ENCODE measurements around the gene ZNF302.

ZNF302 gene

DNA sequence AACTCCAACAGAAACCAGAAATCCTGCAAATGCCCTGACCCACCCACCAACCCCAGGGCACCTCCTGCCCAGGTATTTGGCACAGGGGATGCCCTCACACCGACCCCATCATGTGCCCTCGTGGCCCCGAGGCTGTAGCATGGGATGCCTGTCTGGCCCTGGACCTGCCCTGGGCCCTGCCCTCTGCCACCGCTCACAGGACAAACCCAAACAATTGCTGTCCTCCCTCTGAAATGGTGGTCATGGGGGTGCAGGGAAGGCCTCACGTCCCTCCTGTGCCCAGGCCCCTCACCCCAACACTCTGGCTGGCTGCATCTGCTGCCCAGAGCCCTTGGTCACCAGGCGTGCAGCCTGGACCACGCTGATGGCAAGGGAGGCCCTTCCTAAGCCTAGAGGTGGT lies 54.5 kb downstream of the ZNF302 start:
- DNase-seq (ENCODE audit: low read depth, low spot score): no peak

DNA sequence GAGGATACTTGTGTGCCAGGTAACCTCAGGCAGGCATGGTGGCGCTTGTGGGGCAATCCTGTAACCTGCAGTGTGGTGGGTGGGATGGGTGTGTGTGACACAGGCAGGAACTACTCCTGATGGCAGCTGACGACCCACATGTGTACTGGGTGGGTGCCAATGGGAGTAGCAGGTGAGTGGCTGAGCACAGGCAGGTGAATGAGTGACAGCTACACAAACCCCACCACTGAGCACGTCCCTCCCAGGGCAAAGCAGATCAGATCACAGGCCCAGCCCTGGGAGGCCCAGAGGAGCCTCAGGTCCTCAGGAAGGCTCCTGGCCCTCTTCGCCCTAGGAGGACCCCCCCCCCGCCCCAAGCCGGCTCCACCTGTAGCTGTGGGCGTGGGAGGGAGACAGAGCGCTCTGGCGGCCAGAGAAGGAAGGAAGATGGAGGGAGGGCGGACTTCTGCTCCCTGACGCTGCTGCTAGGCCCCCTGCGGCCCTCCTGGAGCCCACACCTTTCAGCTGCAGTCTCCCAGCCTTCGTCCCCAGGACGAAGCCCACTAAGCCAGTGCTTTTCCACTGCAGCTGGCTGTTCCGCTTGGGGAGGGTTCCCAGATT lies 55.2 kb downstream of the ZNF302 start:
- no peak for DNase-seq (ENCODE audit: low read depth, low spot score)

DNA sequence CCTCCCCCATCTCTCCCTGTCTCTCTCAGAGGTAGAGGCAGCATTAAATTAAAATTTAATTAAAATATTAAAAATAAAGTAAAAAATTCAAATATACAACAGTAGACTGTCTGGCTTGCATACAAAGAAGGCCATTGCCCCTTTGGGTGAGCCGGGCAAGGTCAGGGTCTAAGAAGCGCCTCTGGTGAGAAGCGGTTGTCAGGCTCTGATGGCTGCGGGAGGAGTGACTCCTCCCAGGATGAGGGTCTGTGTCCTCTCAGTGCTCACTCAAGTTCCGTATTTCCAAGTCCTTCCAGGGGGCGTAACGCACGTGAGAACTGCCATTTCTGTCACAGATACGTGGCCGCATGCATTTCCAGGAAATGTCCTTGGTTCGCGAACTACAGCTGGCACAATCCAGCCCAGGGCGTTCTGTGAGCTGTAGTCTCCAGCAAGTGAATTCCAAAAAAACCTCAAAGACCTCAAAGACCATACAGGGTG lies 55.8 kb downstream of the ZNF302 start:
- DNase-seq (ENCODE audit: low read depth, low spot score): no peak

DNA sequence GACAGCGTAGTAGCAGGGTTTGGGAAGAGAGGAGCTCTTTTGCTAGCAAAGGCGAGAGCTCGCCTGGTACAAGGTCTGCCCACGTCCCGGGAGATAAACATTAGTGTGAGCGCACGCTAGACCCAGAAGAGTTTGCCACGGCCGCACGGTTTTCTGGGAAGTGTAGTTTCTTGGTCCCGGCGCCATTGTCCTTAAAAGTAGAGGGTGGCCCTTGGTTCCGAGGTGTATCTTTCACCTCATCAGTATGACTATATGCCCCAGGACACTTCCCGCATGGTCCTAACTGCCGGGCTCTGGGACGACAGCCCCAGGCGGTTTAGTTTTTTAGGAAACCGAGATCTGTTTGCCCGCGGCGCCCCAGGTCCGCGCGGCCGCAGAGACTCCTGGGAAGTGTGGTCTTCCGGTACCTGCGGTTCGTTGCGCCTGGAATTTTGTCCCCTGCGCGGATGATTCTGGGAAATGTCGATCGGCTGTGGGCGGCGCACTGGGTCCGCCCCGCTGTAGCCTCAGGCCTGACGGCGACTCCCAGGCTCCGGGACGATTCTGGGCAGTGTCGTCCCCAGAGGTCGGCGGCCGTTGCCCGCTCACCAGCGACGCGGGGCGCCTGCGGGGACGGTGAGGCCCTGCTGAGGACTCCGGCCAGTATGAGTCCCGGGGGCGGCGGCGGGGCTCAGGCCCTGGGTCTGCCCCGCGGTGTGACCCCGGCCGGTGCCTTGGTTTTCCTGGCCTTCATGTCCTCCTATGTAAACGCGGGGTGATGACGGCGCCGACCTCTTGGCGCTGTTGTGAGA lies 56.5 kb downstream of the ZNF302 start, which contains the start of gene ZNF181:
TSS of gene ZNF181 (plus strand) at position 498 of the 791 bp plus-strand sequence. CDS start 795 bp downstream, outside the sequence.
- DNase-seq (ENCODE audit: low read depth, low spot score): peak; percentile 47

DNA sequence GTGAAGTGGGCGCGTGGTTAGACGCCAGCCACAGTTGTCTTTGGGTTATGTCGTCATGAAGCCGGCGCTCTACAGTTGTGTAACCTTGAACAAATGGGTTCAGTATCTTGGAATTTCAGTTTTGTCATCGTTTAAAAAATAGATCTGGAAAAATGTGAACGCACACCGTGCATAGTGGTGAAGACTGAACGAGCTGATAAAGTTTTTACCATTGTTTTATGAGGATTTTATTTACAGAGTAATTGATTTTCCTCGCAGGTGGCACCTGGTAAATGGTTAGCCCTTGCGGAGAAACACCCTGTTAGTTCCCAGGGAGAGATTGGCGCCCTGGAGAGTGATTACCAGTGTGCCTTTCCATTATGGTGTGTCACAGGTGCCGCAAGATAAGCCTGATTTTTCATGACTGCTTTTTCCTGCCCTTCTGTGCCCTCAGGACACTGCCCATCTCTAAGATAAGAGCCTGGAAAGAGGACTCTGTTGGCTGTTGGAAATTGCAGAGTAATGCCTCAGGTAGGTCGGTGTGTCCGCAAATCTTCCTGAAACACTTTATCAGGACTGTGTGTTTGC lies 57.1 kb downstream of the ZNF302 start:
- no peak for DNase-seq (ENCODE audit: low read depth, low spot score)

Data from brain pericyte (primary cell).